Effector CD4-positive, alpha-beta T cell (primary cell): ENCODE measurements around the gene S100A12.

Experiments used
- DNase-seq: peaks from one replicate; pipeline ENCODE4 v3.0.0-alpha.2; 2020

S100A12 gene

DNA sequence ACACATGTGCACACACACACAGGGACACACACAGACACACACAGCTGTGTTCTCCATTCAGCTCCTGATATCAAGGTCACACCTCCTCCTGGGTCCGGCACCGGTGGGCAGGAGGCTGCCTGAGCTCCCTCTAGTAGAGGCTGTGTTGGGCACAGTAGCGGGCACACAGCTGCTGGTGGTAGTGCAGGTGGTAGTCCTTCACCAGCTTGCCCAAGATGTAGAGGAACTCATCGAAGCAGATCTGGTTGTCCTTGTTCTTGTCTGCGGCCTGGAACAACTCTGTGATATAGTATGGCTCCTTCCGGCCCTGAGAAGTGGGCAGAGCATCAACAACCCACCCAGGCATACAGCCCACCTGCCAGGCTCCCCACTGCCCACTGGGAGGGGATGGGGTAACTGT, 21.0 kb upstream of the S100A12 start:
- no peak for DNase-seq

DNA sequence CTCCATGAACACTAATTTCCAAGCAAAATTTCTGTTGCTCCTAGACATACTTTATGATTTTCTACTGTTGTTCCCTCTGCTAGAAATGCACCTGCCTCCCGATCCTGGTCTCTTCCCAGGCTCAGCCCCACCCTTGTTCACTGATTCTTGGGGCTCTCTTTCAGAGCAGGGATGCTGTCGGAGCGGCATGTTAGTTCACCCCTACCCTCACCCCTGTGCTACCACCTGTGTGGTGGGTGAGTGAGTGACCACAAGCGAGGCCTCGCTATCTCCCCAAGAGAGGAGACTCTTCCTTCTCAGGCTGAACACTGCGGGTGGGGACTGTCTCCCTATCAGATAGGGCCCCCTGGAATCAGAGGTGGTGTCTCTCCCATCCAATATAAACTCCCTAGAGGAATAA, 20.4 kb upstream of the S100A12 start:
- no peak for DNase-seq

DNA sequence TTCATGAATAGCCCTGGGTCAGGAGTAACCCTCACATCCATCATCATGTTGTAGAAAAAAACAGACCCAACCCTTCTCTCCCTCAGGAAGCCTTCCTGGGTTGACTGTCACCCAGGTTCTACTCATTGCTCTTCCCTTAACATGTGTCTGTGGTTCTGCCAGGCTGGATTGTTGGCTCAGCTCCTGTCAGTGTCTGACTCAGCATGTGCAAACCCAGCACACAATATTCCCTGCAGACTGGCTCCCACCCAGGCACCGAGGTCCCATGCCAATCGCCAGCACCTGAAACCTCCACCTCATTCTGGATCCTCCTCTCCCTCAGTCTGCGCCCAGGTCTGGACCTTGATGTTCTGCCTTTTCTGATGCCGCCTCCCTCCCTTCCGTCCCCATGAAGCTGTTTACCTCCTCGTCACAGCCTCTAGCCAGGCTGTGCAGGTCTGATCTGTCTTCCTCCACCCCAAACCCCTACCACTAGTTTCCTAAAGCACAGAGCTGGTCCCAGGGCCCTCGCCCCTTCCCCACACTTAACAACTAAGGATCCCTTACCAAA, 19.8 kb upstream of the S100A12 start:
- no peak for DNase-seq

DNA sequence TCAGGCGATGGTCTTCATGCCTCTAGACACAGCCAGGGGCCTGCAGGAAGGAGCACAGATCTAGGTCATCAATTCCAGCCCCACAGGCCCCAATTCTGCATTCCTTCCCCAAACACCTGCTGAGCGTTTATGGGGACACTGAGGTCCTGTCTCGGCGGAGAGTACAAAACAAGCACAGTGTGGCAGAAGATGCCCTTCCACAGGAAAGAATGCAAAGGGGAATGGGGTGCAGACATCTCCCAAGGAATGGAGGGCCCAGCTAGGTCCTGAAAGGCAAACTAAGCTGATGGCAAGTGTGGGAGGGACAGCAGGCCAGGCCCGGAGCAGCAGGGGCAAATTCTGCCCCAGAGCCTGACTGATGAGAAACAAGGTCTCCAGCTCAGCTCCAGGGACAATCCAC, 19.0 kb upstream of the S100A12 start:
- no peak for DNase-seq

DNA sequence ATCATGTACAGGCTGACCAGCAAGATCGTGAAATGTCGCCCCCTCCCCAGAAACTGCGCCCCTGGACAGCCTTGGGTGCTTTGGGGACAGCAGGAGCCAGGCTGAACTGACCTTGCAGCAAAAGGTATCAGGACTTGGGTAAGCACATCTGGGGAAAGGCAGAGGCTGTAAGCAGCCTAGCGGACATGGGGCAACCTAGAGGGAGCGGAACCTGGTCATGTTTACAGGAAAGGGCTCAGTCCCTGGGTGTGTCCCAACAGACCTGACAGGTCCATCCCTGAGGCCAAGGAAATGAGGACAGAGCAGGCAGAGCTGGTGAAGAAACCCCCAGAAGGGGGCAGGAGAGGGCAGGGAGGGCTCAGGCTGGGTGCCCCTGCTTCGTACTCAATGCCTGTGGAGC, 18.5 kb upstream of the S100A12 start:
- DNase-seq = no peak

DNA sequence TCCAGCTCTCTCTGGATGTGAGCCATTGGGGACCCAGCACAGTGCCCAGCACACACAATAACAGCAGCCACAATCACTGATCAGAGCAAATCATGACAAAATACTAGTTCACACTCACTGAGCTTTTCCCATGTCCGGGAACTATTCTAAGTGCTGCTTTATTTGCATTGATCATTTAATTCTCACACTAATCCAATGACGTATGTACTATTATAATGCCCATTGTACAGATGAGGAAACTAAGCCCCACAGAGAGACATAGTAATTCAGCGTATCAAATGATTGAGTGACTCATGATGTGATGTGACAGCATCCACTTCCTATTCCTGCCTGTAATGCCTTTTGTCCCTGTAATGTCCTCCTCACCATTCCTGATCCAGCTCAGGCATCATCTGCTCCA, 17.4 kb upstream of the S100A12 start:
- no peak for DNase-seq

DNA sequence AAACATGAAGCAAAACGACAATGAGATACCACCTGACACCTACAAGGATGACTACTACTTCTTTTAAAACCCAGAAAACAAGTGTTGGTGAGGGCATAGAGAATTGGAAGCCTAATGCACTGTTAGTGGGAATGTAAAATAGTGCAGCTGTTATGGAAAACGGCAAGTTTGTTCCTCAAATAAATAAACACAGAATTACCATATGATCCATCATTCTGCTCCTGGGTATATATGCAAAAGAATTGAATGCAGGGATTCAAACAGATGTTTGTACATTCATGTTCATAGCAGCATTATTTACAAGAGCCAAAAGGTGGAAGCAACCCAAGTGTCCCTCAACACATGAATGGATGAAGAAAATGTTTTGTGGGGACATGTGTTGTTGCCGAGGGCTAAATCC, 16.8 kb upstream of the S100A12 start:
- no peak for DNase-seq

DNA sequence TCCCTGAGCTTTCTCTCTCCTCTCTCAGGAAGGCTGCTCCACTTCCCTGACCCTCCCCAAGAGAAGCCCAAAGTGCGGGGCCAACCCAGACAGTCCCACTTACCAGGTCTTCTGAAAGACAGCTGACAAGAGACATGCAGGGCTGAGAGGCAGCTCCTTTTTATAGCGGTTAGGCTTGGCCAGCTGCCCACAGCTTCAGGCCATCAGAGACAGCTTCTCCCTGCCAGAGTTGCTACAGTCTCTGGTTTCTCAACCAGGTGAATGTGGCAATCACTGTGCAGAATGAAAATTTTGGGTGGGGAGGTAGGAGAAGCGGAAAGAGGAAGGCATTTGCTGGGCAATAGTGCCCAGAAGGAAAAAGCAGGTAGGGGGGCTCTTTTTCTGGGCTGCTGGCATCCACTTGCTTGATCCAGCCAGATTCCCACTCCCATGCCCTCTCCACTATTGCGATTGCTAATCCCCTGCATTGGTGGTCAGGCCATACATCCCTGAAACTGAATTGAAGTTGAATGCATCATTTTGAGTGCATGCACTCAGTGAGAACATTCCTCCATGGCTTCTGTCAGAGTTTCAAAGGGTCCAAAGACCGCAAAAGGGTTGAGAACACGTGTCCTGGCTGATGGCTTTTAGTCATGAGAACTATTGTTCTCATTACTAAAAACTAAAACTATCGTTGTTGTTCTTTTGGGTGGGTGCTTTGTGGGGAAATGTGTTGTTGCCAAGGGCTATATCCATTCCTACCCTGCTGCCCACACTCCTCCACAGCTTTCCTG, 15.7 kb upstream of the S100A12 start, which contains the start of gene S100A8:
S100A8 (minus strand) TSS at position 136 of the 773 bp plus-strand sequence. CDS start 538 bp downstream, outside the sequence.
- no peak for DNase-seq

DNA sequence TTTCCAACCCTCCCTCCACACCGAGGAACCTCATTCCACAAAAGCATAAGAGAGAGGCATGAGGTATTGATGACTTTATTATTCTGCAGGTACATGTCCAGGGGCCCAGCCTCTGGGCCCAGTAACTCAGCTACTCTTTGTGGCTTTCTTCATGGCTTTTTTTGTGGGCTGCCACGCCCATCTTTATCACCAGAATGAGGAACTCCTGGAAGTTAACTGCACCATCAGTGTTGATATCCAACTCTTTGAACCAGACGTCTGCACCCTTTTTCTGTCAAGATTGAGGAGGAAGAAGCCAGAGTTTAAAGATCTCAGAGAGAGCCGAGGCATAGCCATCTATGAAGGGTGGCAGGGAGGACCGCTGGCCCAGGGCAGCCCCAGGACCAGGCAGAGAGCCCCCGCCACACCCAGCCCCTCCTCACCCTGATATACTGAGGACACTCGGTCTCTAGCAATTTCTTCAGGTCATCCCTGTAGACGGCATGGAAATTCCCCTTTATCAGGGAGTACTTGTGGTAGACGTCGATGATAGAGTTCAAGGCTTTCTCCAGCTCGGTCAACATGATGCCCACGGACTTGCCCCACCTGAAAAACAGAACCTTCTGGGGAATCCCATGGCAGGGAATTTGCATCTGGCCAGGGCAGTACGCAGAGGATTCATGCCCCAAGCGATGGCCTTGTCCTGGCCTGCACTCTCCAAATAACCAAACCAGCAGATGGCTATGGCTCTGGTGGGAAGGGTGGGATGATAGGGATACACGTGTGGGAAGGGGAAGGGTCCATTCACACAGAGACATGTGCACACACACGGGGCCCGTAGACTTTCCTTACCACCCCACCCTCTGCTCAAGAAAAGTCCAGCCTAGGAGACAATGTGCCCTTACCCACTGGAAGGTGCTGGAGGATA, 14.8 kb upstream of the S100A12 start:
- no peak for DNase-seq

DNA sequence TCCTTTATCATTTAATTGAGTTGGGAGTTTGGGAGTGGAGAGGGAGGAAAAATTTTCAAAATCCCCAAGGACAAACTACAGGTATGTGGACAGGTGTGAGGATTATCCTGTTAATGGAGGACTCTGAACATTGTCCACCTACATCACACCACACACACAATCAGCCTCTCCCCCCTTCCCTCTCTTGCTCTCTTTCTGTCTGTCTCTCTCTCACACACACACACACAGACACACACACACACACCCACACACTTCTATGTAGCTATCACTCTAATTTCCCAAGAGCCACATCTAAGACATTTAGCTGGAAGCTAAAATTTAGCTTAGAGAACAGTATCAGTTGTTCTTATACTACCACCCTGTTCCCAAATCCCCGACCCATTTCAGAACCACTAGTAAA, 14.0 kb upstream of the S100A12 start:
- DNase-seq = no peak

DNA sequence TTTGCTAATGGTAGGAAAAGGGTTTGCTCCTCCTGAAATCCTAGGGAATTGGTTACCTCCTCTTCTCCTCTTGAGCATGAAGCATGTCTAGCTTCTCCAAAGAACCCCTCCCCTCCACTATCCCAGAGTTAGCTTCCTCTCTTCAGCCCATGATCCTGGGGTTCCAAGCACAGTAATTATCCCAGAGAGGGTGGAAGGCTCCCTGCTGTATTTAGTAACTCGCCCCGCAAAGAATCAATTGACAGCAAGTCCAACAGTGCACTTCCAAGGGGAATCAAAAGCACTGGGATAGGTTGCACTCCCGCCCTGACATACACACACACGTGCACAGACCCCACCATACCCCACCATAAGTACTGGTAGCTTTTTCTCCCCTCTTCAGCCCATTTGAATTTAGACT, 12.4 kb upstream of the S100A12 start:
- DNase-seq = no peak

DNA sequence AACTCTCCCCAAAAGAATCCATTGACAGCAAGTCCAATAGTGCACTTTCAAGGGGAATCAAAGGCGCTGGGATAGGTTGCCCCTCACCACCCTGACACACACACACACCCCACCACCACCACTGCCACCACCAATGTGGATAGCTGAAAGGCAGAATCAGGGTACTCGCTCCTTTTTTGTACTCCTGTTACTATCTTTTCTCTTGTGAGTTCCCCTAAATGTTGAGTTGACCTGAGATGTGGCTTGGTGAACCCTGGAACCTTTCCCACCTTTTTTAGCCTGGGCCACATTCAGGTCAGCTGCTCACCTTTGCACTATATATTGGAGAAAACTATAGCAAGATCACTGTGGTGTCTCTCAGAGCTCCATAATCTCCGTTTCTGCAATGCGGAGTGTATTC, 11.6 kb upstream of the S100A12 start:
- DNase-seq = no peak

DNA sequence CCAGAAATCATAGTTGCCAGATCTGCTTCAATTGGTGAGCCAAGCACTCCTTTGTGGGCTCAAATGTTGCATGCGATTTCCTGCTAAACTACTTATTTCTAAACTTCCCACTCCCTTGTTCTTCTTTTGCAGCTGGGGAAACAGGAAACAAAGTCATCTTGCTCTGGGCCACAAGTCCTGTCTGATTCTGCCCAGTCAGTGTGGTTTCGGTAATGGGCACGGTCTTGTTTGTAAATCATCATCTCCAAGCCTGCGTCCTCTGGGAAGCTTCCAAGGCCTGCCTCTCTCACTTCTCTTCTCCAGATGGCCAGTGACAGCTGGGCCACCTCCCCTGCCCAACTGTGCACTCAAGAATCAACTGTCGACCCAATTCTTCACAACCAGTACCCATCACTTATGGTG, 11.1 kb upstream of the S100A12 start:
- no peak for DNase-seq

DNA sequence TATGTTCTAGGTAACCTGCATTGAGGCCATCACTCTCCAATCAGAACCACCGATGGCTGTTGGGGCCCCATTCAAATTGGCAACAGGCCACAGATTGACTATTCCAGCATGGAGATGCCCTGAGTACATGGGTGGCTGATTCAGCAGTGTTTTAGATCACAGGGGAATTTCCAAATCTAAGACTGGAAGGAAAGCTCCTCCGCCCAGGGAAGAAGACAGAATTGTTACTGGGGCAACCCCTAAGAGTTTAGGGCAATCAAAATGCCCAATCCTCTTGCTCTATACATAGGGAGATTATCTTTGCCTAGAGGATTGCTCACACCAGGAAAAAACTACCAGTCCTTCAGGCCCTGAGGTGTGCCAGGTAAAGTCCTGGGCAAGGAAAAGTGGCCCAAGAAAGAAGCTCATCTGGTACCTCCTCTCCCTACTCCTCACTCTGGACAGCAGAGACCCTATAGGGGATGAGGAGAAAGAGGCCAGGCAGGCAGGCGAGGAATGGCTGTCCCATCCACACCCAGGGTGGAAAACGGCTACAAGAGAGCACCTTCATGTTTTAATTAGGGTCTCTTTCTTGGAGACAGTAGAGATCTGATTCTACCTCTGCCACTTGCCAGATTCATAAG, 9.6 kb upstream of the S100A12 start:
- no peak for DNase-seq

DNA sequence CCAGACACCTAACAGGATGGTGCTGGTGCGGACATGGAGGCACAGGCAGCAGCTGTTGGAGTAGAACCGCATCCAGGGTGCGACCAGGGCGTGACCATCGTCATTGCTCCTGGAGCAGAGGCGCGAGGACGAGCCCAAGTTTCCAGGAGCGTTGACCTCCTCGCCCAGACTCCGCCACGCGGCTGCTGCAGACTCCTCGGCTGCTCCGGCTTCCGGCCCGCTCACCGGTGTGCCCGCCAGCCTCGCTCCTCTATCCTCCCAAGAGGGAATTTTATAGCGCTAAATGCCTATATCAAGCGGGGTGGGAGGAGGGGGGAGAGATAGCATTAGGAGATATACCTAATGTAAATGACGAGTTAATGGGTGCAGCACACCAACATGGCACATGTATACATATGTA, 5.3 kb upstream of the S100A12 start:
- DNase-seq = no peak

DNA sequence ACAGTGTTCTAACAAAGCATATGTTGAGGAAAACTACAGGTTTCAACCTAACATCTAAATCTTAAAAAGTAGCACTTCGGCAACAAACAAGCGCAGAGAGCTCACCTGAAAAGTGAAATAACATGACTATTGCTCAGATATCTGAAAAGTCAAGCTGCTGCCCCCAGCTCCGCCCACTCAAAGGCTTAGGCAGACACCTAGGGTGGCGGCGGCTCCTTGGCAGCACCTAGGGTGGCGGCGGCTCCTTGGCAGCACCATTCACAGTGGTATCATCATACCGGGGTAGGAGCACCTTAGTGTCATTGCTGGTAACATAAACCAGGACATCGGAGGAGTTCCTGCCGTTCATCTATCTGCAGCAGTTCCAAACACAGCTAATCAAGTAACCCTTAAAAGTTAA, 4.2 kb upstream of the S100A12 start:
- DNase-seq = no peak

DNA sequence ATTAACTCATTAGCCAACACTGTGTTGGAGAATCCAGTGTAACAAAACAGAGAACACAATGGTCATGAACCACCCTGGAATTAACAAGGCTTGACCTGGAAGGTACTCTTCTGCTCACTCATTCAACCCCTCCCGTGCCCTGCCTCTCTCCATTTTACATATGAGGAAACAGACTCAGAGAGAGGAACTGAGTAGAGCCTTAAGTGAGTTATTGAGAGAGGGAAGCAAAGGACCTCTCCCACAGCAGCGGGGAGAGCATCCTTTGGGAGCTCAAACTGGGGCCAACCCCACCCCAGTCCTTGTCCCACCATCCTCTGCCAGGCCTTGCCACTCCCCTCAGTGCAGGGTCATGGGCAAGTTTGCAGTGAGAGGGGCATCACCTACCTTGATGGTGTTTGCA, 1.4 kb downstream of the S100A12 start:
- DNase-seq = no peak

DNA sequence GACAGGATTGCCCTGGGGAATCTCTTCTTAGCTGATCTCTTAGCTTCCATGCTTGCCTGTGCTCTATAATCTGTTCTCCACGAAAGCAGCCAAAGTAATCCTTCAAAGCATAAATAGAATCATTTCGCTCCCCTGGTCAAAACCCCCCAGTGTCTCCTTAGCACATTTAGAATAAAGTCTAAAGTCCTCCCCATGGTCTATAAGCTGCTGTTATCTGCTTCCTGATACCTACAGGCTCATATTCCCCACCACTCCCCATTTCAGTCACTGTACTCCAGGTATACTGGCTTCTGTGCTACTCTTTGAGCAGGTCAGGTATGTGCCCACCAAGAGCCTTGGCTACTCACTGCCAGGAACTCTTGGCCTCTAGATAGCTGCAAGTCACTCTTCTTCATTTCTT, 2.9 kb downstream of the S100A12 start:
- no peak for DNase-seq

DNA sequence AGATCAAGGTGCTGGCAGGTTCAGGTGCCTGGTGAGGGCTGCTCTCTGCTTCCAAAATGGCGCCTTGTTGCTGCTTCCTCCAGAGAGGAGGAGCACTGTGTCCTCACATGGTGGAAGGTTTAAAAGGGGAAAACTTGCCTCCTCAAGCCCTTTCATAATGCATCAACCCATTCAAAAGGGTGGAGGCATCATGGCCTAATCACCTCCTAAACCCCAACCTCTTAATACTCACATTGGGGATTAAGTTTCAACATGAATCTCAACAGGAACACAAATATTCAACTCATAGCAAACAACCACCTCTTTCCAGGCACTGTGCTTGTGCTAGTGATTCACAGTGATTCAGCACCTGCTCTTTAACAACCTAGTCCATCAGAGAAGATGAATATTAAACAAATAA, 4.2 kb downstream of the S100A12 start:
- DNase-seq = no peak

DNA sequence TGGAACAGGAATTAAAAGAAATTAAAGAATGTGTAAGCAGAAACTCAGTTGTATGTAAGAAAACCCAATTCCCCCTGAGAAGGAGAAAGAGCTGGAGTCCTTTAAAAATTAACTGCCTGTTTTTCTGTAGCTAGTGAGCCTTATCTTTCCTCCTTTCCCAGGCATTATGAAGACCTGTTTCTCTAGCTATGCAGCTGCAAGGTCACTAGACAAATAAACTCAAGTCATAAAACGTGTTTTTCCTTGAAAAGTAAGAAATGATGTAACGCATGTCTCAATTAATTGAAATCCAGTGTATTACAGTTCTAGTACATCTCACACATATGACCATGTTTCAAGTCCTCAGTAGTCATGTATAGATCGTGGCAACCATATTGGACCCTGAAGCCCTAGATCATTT, 5.3 kb downstream of the S100A12 start:
- DNase-seq = no peak

DNA sequence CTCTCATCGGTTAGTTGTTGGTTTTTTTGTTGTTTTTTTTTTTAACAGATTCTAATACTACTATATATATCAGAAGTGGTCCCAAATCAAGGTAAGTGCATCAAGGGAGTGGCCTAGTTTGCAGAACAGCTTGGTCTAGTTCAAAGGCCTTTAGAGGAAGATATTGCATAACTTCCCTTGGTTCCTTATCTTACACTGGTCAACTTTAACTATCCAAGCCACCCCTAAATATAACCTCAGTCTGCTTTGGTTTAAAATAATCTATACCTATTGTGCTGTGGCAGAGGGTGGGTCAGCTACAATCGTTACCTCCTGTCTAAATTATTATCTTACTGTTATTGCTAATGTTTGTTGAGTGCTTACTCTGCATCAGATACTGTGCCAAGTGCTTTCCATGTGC, 6.9 kb downstream of the S100A12 start:
- DNase-seq = no peak

DNA sequence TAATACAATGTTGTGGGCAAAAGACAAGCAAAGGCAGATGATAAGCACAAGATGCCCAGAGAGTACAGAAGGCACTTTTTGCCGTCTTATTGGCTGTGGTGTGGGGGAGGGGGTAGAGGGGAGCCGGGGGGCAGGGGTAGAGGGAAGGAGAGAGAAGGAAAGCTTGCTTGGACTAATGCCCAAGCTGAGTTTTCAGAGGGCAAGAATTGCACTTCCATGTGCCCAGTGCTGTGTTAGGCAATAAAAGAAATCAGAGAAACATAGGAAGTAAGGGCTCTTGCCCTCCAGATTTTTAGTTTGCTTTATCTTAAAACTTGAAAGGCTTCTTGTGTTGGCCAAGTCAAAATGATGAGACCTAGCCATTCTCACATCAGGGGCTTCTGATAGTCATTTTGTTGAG, 8.3 kb downstream of the S100A12 start:
- no peak for DNase-seq

DNA sequence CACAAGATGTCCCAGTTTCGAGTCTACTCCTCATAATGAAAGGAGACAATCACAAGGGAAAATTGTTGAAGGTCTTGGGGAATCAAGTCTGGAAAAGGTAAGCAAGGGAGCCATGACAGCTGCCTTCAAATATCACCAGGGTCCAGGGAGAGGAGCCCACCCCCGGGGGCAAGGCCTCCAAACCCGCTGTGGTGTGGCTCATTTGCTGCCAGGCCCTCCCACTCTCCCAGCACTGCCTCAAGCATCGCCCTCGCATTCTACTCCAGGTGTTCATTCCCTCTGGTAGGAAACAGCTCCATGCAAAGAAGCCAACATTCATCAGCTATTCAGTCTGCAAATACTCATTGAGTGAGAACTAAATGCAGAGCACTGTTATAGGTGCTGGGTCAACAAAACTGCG, 9.2 kb downstream of the S100A12 start:
- no peak for DNase-seq
